Measurements from ENCODE around the gene ENTPD6.

ENTPD6 gene

GRCh38 chr20:25209400-25209799 lies 13.9 kb downstream of the ENTPD6 start:
- H3K36me3 ChIP-seq (ENCODE audit: insufficient read depth, insufficient read length, low read length), result peaks cover 49% of the 10 kb centered on the region
- no peak for TF ChIP-seq ZNF274 (IDR thresholded peaks at IDR 0.05; ENCODE audit: low read depth, low read length)
- no peak for TF ChIP-seq YY1 (IDR thresholded peaks at IDR 0.05; ENCODE audit: insufficient read depth, insufficient read length)
- no peak for TF ChIP-seq SUZ12 (IDR thresholded peaks at IDR 0.05; ENCODE audit: extremely low read depth, insufficient read depth, insufficient read length)
- no peak overlapping the region for H3K9ac ChIP-seq (ENCODE audit: insufficient read length, low read depth)
- H3K9me3 ChIP-seq (ENCODE audit: insufficient read depth, low read length), result no peaks in the 10 kb centered on the region
- H3K27me3 ChIP-seq (ENCODE audit: insufficient read depth, insufficient read length), result no peaks in the 10 kb centered on the region
- H3K4me1 ChIP-seq (ENCODE audit: insufficient read depth, insufficient read length), result peaks cover 5% of the 10 kb centered on the region
- no peak for DNase-seq (ENCODE audit: low read depth, low spot score)
- no peak overlapping the region for H3K4me3 ChIP-seq (ENCODE audit: insufficient read length, low read depth)

GRCh38 chr20:25209911-25210310 lies 14.4 kb downstream of the ENTPD6 start:
- TF ChIP-seq SUZ12 (IDR thresholded peaks at IDR 0.05; ENCODE audit: extremely low read depth, insufficient read depth, insufficient read length) (no peak), YY1 (IDR thresholded peaks at IDR 0.05; ENCODE audit: insufficient read depth, insufficient read length) (no peak), ZNF274 (IDR thresholded peaks at IDR 0.05; ENCODE audit: low read depth, low read length) (no peak)
- H3K4me1 ChIP-seq (ENCODE audit: insufficient read depth, insufficient read length), result peaks cover 5% of the 10 kb centered on the region
- DNase-seq (ENCODE audit: low read depth, low spot score), result no peak
- no peak overlapping the region for H3K4me3 ChIP-seq (ENCODE audit: insufficient read length, low read depth)
- H3K9ac ChIP-seq (ENCODE audit: insufficient read length, low read depth), result no peak overlapping the region
- H3K36me3 ChIP-seq (ENCODE audit: insufficient read depth, insufficient read length, low read length), result peaks cover 51% of the 10 kb centered on the region
- H3K27me3 ChIP-seq (ENCODE audit: insufficient read depth, insufficient read length), result no peaks in the 10 kb centered on the region
- H3K9me3 ChIP-seq (ENCODE audit: insufficient read depth, low read length), result no peaks in the 10 kb centered on the region

GRCh38 chr20:25211273-25211672 lies 15.8 kb downstream of the ENTPD6 start:
- no peak overlapping the region for H3K9ac ChIP-seq (ENCODE audit: insufficient read length, low read depth)
- peaks cover 65% of the 10 kb centered on the region for H3K36me3 ChIP-seq (ENCODE audit: insufficient read depth, insufficient read length, low read length)
- no peaks in the 10 kb centered on the region for H3K4me1 ChIP-seq (ENCODE audit: insufficient read depth, insufficient read length)
- TF ChIP-seq SUZ12 (IDR thresholded peaks at IDR 0.05; ENCODE audit: extremely low read depth, insufficient read depth, insufficient read length) (no peak), YY1 (IDR thresholded peaks at IDR 0.05; ENCODE audit: insufficient read depth, insufficient read length) (no peak), ZNF274 (IDR thresholded peaks at IDR 0.05; ENCODE audit: low read depth, low read length) (no peak)
- no peaks in the 10 kb centered on the region for H3K9me3 ChIP-seq (ENCODE audit: insufficient read depth, low read length)
- no peak overlapping the region for H3K4me3 ChIP-seq (ENCODE audit: insufficient read length, low read depth)
- DNase-seq (ENCODE audit: low read depth, low spot score), result no peak
- H3K27me3 ChIP-seq (ENCODE audit: insufficient read depth, insufficient read length), result no peaks in the 10 kb centered on the region

GRCh38 chr20:25212242-25212641 lies 16.7 kb downstream of the ENTPD6 start:
- Histone ChIP-seq H3K9me3 (ENCODE audit: insufficient read depth, low read length) (no peaks in the 10 kb centered on the region), H3K4me3 (ENCODE audit: insufficient read length, low read depth) (no peak overlapping the region), H3K9ac (ENCODE audit: insufficient read length, low read depth) (no peak overlapping the region), H3K36me3 (ENCODE audit: insufficient read depth, insufficient read length, low read length) (peaks cover 65% of the 10 kb centered on the region), H3K4me1 (ENCODE audit: insufficient read depth, insufficient read length) (no peaks in the 10 kb centered on the region), H3K27me3 (ENCODE audit: insufficient read depth, insufficient read length) (no peaks in the 10 kb centered on the region)
- TF ChIP-seq ZNF274 (IDR thresholded peaks at IDR 0.05; ENCODE audit: low read depth, low read length) (no peak), SUZ12 (IDR thresholded peaks at IDR 0.05; ENCODE audit: extremely low read depth, insufficient read depth, insufficient read length) (no peak), YY1 (IDR thresholded peaks at IDR 0.05; ENCODE audit: insufficient read depth, insufficient read length) (no peak)
- DNase-seq (ENCODE audit: low read depth, low spot score), result no peak

GRCh38 chr20:25213566-25214425 lies 18.3 kb downstream of the ENTPD6 start:
- H3K4me3 ChIP-seq (ENCODE audit: insufficient read length, low read depth), result no peak overlapping the region
- H3K36me3 ChIP-seq (ENCODE audit: insufficient read depth, insufficient read length, low read length), result peaks cover 76% of the 10 kb centered on the region
- TF ChIP-seq ZNF274 (IDR thresholded peaks at IDR 0.05; ENCODE audit: low read depth, low read length), result no peak
- no peak for TF ChIP-seq YY1 (IDR thresholded peaks at IDR 0.05; ENCODE audit: insufficient read depth, insufficient read length)
- TF ChIP-seq SUZ12 (IDR thresholded peaks at IDR 0.05; ENCODE audit: extremely low read depth, insufficient read depth, insufficient read length), result no peak
- H3K9me3 ChIP-seq (ENCODE audit: insufficient read depth, low read length), result no peaks in the 10 kb centered on the region
- H3K27me3 ChIP-seq (ENCODE audit: insufficient read depth, insufficient read length), result no peaks in the 10 kb centered on the region
- no peak overlapping the region for H3K9ac ChIP-seq (ENCODE audit: insufficient read length, low read depth)
- H3K4me1 ChIP-seq (ENCODE audit: insufficient read depth, insufficient read length), result no peaks in the 10 kb centered on the region
- DNase-seq (ENCODE audit: low read depth, low spot score), result no peak

- Histone ChIP-seq H3K27me3 (ENCODE audit: insufficient read depth, insufficient read length) (no peaks in the 10 kb centered on the region), H3K9ac (ENCODE audit: insufficient read length, low read depth) (no peak overlapping the region), H3K9me3 (ENCODE audit: insufficient read depth, low read length) (no peaks in the 10 kb centered on the region), H3K4me1 (ENCODE audit: insufficient read depth, insufficient read length) (no peaks in the 10 kb centered on the region), H3K4me3 (ENCODE audit: insufficient read length, low read depth) (no peak overlapping the region), H3K36me3 (ENCODE audit: insufficient read depth, insufficient read length, low read length) (peaks cover 80% of the 10 kb centered on the region)
- TF ChIP-seq ZNF274 (IDR thresholded peaks at IDR 0.05; ENCODE audit: low read depth, low read length) (no peak), SUZ12 (IDR thresholded peaks at IDR 0.05; ENCODE audit: extremely low read depth, insufficient read depth, insufficient read length) (no peak), YY1 (IDR thresholded peaks at IDR 0.05; ENCODE audit: insufficient read depth, insufficient read length) (no peak)
- no peak for DNase-seq (ENCODE audit: low read depth, low spot score)
These were observed 18.9 kb downstream of the ENTPD6 start for GRCh38 chr20:25214426-25214790.

- H3K36me3 ChIP-seq (ENCODE audit: insufficient read depth, insufficient read length, low read length), result peaks cover 81% of the 10 kb centered on the region
These were observed 19.3 kb downstream of the ENTPD6 start for GRCh38 chr20:25214819-25215218.

More at GRCh38 chr20:25214819-25215218, 19.3 kb downstream of the ENTPD6 start:
- Histone ChIP-seq H3K4me1 (ENCODE audit: insufficient read depth, insufficient read length) (no peaks in the 10 kb centered on the region), H3K27me3 (ENCODE audit: insufficient read depth, insufficient read length) (no peaks in the 10 kb centered on the region), H3K9ac (ENCODE audit: insufficient read length, low read depth) (no peak overlapping the region), H3K4me3 (ENCODE audit: insufficient read length, low read depth) (no peak overlapping the region), H3K9me3 (ENCODE audit: insufficient read depth, low read length) (no peaks in the 10 kb centered on the region)
- no peak for TF ChIP-seq ZNF274 (IDR thresholded peaks at IDR 0.05; ENCODE audit: low read depth, low read length)
- TF ChIP-seq YY1 (IDR thresholded peaks at IDR 0.05; ENCODE audit: insufficient read depth, insufficient read length), result no peak
- TF ChIP-seq SUZ12 (IDR thresholded peaks at IDR 0.05; ENCODE audit: extremely low read depth, insufficient read depth, insufficient read length), result no peak
- DNase-seq (ENCODE audit: low read depth, low spot score), result no peak
